DMS53 (cell line): ENCODE results near the gene MED16.
A peak's percentile ranks its signal among the peaks of the same experiment; 100 is the strongest.

Experiments
- DNase-seq: peaks from one replicate; lab custom pipeline; 2025; lab: John Stamatoyannopoulos, UW

Gene MED16

DNA sequence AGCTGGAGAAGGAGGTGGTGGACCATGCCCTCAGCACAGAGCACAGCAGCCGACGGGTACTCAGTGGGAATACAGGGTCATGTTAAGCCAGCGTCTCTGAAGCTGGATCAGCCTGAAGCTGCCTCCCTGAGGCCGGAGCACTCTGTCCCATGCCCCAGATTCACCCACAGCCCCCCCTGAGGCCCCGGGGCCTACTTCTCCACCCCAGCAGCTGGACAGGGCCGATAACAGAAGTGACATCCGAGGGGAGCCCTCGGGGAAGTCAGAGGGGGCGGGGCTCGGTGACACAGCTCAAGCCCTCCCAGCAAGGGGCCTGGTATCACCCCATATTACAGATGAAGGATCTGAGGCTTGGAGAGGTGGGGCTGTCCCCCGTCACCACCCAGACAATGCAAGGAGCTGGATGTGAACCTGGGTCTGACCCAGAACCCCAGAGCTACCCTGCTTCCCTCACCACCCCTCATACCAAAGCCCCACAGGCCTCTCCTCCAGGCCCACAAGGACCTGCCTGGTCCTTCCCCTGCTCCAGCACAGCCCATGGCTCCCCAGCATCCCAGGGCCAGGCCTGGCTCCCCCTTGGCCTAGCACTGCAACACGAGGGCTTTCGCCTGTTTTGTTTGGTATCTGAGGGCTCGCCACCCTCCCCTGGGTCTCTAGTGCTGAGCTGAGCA, 14.3 kb upstream of the MED16 start:
- no peak for DNase-seq

DNA sequence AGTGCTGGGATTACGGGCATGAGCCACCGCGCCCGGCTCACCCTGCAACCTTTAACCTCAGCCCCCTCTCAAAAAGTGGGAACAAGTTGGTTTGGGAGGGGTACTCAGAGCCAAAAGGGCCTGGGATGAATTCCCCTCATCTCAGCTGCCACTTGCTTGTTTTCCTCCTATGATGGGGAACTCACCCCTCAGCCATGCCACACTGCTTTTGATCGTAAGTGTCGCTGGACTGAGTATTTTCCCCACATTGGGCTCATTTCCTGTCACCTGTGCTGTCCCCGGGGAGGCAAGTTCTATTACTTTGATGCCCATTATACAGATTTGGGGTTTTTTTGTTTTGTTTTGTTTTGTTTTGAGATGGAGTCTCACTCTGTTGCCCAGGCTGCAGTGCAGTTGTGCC, 13.5 kb upstream of the MED16 start:
- DNase-seq = no peak

- no peak for DNase-seq
Measured at GRCh38 chr19:904545-904944, 11.6 kb upstream of the MED16 start.

GRCh38 chr19:903266-903797, 10.3 kb upstream of the MED16 start:
- no peak for DNase-seq

GRCh38 chr19:902446-903226, 9.6 kb upstream of the MED16 start:
- DNase-seq = no peak

DNA sequence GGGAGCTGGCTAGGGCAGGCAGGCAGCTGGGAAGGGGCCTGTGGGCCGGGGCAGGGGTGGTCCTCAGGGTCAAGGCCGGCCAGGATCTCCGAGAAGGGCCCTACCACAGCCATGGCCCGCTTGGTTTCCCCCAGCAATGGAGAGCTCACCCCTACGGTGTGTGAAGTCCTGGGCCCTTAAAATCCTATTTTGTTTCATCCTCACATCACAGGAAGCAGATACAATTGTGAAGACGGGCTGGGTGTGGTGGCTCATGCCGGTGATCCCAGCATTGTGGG, 9.0 kb upstream of the MED16 start:
- no peak for DNase-seq

GRCh38 chr19:901216-902092, 8.5 kb upstream of the MED16 start:
- no peak for DNase-seq

- DNase-seq = peak; percentile 45
Measured at GRCh38 chr19:900302-901111, 7.5 kb upstream of the MED16 start.

GRCh38 chr19:900043-900301, 7.0 kb upstream of the MED16 start:
- no peak for DNase-seq

GRCh38 chr19:899336-900042, 6.5 kb upstream of the MED16 start:
- DNase-seq = no peak

DNA sequence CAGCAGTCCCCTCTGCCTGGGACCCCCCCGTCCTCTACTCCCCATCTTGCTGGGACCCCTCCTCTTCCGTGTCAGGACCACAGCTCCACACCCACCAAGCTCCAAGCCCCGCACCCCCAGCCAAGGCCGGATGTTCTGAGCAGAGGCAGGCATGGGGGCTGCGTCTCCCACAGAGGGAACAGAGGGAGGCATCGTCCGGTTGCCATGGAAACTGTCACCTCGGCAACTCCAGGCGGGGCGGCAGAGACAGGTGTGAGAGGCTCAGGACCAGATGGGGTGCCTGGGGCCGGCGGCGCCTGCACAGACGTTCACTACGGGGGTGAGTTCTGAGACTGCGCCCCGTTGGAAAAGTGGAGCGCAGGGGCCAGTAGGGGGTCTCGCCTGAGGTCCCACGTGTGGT, 5.7 kb upstream of the MED16 start:
- DNase-seq = peak; percentile 65

DNA sequence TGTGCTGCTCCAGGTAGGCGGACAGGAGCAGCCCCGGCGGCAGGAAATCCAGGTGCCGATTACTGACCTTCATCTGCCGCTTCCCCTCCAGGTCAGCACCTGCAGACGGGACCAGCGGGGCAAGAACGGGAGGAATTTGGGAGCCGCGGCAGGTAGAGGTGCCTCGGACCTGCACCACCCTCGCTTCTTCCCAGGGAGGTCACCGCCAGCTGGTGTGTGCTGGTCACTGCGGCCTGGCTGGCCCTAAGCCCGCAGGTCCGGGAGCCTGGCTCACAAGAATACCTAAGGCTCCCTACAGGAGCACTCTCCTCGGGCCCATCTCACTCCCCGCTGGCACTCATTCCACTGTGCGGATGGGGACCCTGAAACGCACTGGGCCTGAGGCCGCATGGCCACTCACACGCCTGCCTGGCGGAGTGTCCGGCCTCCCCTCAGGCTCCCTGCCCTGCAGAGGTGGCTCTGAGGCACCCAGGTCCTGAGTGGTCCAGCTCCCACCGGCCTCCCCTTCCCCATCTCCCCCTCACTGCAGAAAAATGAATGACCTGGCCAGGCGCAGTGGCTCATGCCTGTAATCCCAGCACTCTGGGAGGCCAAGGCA, 4.6 kb upstream of the MED16 start:
- peak; percentile 32 for DNase-seq

DNA sequence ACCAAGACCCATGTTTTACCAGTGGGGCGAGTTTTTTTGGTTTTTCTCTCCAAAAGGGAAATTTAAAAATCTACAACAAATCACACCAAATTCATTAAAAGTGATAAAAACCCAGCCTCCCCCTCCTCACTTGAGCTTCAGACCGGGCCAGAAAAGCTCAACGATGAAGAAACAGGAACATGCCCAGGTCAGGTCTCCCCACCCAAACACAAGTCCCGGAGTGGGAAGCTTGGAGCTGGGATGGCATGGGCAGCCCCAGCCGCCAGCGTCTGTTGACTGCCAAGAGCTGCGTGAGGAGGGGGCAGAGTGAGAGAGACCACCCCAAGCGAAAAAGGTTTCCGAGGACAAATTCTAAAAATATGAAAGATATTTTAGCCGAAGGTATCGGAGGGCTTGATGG, 4.0 kb upstream of the MED16 start:
- no peak for DNase-seq

DNA sequence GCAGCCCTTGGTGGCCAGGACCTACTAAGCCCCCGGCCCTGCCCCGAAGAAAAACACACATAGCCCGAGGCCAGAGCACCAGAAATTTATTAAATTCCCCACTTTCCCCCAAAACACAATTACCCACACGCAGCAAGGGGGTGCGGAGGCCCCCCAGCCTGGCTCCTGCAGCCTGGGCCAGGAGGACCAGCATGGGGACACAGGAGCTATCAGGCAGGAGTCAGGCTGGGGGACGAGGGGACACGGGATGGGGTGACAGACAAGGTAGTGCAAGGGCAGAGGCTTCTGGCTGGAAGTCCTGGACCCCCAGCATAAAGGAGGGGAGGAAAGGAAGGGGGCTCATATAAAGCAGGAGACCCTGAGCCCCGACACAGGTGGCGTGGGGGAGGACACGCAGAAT, 3.4 kb upstream of the MED16 start:
- DNase-seq = no peak

DNA sequence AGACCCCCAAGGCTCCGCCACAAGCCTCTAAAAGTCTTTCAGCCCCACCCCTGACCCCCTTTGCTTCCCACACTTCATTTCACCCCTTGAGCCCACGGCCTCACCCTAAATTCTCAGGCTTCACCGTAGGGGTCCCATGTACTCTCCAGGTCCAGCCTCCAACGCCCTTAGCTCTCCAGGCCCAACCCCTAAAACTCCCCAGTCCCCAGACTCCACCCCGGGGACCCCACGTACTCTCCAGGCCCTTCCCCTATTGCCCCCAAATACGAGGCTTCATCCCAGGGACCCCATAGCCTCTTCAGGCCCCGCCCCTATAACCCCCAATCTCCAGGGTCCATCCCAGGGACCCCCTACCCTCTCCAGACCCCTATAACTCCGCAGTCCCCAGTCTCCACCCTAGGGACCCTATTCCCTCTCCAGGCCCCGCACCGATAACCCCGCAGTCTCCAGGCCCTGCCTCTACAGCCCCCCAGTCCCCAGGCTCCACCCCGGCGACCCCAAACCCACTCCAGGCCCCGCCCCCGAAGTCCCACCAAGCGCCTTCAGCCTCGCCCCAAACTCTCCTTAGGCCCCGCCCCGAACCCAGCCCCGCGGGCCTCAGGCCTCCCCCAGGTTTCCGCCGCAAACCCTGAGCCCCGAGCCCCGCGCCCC, 619 bp downstream of the MED16 start:
- DNase-seq = peak; percentile 58

- DNase-seq = peak; percentile 84
Measured at GRCh38 chr19:891421-892200, 1.4 kb downstream of the MED16 start.

- no peak for DNase-seq
Measured at GRCh38 chr19:890831-891230, 2.2 kb downstream of the MED16 start.

- DNase-seq = no peak
Measured at GRCh38 chr19:889662-890295, 3.2 kb downstream of the MED16 start.
